ENCODE data around the gene RAB38. TPM values are rescaled to one million over a fixed set of nuclear protein-coding genes. Genes with fewer than 3 reads are reported as not detected.

Gene RAB38
- total and polyA plus RNA-seq, 2 experiments from 2014 or later = 8.8 to 14.2 TPM

DNA sequence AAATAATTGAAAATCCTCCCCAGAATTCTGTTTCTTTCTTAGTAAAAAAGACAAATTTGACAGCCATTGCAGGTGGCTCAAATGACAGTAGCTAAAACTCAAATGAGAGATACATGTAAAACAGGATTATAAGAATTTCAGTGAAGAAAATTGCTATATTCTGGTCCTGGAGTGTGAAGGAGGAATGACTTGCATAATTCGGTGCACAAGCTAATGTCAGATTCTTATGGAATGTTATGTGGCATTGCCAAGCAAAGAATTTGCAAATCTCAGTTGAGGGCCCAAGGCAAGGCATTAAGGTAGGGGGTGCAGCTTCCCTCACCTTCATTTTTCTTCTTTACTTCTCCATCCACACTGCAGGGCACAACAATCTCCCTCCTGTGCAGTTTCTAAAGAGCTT is 35.4 kb downstream of the RAB38 start:
- H4K20me1 ChIP-seq (replicated peaks; ENCODE audit: insufficient read depth) = no peaks in the 10 kb centered on the region; the same call in 1 of the 2 replicates
- no peak for DNase-seq (ENCODE audit: low spot score)
- no peaks in the 10 kb centered on the region for H3K36me3 Mint-ChIP-seq (ENCODE audit: low read depth)
- H3K9me2 ChIP-seq (ENCODE audit: insufficient read depth) = no peaks in the 10 kb centered on the region
- no peak overlapping the region for H3K27ac ChIP-seq (ENCODE audit: low read depth)
- ATAC-seq = no peak
- no peaks in the 10 kb centered on the region for H3F3A ChIP-seq (replicated peaks; ENCODE audit: low read depth)
- no peaks in the 10 kb centered on the region for H3K36me3 ChIP-seq (ENCODE audit: insufficient read depth)
- H3K79me2 ChIP-seq (replicated peaks; ENCODE audit: insufficient read depth) = no peaks in the 10 kb centered on the region
- H3K4me1 ChIP-seq (ENCODE audit: insufficient read depth) = no peaks in the 10 kb centered on the region
- H3K27me3 Mint-ChIP-seq (ENCODE audit: insufficient read depth, low read depth, poor library complexity) = peaks cover 5% of the 10 kb centered on the region
- TF ChIP-seq ZNF331 (CRISPR knock-in tag; IDR thresholded peaks at IDR 0.05; ENCODE audit: low read depth) (no peak), STAT1 (IDR thresholded peaks at IDR 0.05; ENCODE audit: unreplicated experiment) (no peak), POLR2AphosphoS5 (IDR thresholded peaks at IDR 0.05; ENCODE audit: low read depth) (no peak)
- no peak overlapping the region for H3K4me2 ChIP-seq
- no peak overlapping the region for H3K27ac Mint-ChIP-seq
- peaks cover 9% of the 10 kb centered on the region for H3K4me1 Mint-ChIP-seq
- no peak overlapping the region for H3K4me3 ChIP-seq
- no peaks in the 10 kb centered on the region for H3K27me3 ChIP-seq (ENCODE audit: insufficient read depth)
- H3K9me3 Mint-ChIP-seq = no peaks in the 10 kb centered on the region
- H2AFZ ChIP-seq = no peak overlapping the region
- no peak overlapping the region for H3K4me3 Mint-ChIP-seq

DNA sequence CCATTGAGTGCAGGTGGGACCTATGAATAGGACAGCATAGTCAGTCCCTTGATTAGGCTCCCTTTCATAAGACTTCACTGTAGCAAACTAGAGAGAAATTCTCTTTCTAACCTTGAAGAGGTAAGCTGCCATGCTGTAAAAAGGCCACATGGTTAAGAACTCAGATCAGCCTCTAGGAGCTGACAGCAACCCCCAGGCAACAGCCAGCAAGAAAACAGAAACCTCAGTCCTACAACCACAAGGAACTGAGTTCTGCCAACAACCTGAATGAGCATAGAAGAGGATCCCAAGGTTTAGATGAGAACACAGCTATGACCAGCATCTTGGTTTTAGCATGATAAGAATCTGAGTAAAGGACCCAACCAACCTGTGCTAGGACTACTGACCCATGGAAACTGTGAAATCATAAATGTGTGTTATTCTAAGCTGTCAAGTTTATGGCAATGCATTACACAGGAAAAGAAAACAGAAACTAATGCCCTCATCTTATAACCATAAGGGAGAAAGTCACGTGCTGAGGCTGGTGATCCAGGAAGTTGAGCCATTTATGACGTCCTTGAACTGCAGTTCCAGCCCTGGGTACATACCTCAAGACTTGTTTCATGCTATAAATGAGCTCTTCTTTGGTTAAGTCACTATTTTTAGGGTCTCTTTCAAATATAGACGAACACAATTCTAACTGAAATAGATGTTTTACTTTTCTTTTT is 43.3 kb downstream of the RAB38 start:
- H3K27me3 ChIP-seq (ENCODE audit: insufficient read depth) = no peaks in the 10 kb centered on the region
- DNase-seq (ENCODE audit: low spot score) = no peak
- no peak overlapping the region for H3K4me2 ChIP-seq
- no peak overlapping the region for H3K27ac ChIP-seq (ENCODE audit: low read depth)
- H3K27me3 Mint-ChIP-seq (ENCODE audit: insufficient read depth, low read depth, poor library complexity) = peaks cover 5% of the 10 kb centered on the region
- H4K20me1 ChIP-seq (replicated peaks; ENCODE audit: insufficient read depth) = no peaks in the 10 kb centered on the region
- H3K4me3 Mint-ChIP-seq = no peak overlapping the region
- no peaks in the 10 kb centered on the region for H3F3A ChIP-seq (replicated peaks; ENCODE audit: low read depth)
- H3K36me3 ChIP-seq (ENCODE audit: insufficient read depth) = no peaks in the 10 kb centered on the region
- no peak overlapping the region for H3K4me3 ChIP-seq
- H3K36me3 Mint-ChIP-seq (ENCODE audit: low read depth) = no peaks in the 10 kb centered on the region; the same call in 1 of the 3 replicates
- H3K4me1 Mint-ChIP-seq = no peaks in the 10 kb centered on the region
- no peaks in the 10 kb centered on the region for H3K9me2 ChIP-seq (ENCODE audit: insufficient read depth)
- H3K79me2 ChIP-seq (replicated peaks; ENCODE audit: insufficient read depth) = no peaks in the 10 kb centered on the region
- no peak for ATAC-seq
- H3K27ac Mint-ChIP-seq = no peak overlapping the region
- no peak overlapping the region for H2AFZ ChIP-seq
- H3K9me3 Mint-ChIP-seq = no peaks in the 10 kb centered on the region
- no peaks in the 10 kb centered on the region for H3K4me1 ChIP-seq (ENCODE audit: insufficient read depth)
- TF ChIP-seq CREB1 (CRISPR knock-in tag; IDR thresholded peaks at IDR 0.05; ENCODE audit: low read depth) (no peak), ZNF331 (CRISPR knock-in tag; IDR thresholded peaks at IDR 0.05; ENCODE audit: low read depth) (no peak), ZNF114 (CRISPR knock-in tag; IDR thresholded peaks at IDR 0.05) (no peak), STAT1 (IDR thresholded peaks at IDR 0.05; ENCODE audit: unreplicated experiment) (no peak), EZH2phosphoT487 (IDR thresholded peaks at IDR 0.05; ENCODE audit: unreplicated experiment) (no peak), POLR2AphosphoS5 (IDR thresholded peaks at IDR 0.05; ENCODE audit: low read depth) (no peak)
- TF ChIP-seq, protein P1, sequence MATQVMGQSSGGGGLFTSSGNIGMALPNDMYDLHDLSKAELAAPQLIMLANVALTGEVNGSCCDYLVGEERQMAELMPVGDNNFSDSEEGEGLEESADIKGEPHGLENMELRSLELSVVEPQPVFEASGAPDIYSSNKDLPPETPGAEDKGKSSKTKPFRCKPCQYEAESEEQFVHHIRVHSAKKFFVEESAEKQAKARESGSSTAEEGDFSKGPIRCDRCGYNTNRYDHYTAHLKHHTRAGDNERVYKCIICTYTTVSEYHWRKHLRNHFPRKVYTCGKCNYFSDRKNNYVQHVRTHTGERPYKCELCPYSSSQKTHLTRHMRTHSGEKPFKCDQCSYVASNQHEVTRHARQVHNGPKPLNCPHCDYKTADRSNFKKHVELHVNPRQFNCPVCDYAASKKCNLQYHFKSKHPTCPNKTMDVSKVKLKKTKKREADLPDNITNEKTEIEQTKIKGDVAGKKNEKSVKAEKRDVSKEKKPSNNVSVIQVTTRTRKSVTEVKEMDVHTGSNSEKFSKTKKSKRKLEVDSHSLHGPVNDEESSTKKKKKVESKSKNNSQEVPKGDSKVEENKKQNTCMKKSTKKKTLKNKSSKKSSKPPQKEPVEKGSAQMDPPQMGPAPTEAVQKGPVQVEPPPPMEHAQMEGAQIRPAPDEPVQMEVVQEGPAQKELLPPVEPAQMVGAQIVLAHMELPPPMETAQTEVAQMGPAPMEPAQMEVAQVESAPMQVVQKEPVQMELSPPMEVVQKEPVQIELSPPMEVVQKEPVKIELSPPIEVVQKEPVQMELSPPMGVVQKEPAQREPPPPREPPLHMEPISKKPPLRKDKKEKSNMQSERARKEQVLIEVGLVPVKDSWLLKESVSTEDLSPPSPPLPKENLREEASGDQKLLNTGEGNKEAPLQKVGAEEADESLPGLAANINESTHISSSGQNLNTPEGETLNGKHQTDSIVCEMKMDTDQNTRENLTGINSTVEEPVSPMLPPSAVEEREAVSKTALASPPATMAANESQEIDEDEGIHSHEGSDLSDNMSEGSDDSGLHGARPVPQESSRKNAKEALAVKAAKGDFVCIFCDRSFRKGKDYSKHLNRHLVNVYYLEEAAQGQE (IDR thresholded peaks at IDR 0.05; ENCODE audit: unreplicated experiment) = no peak
- TF ChIP-seq, protein P2, sequence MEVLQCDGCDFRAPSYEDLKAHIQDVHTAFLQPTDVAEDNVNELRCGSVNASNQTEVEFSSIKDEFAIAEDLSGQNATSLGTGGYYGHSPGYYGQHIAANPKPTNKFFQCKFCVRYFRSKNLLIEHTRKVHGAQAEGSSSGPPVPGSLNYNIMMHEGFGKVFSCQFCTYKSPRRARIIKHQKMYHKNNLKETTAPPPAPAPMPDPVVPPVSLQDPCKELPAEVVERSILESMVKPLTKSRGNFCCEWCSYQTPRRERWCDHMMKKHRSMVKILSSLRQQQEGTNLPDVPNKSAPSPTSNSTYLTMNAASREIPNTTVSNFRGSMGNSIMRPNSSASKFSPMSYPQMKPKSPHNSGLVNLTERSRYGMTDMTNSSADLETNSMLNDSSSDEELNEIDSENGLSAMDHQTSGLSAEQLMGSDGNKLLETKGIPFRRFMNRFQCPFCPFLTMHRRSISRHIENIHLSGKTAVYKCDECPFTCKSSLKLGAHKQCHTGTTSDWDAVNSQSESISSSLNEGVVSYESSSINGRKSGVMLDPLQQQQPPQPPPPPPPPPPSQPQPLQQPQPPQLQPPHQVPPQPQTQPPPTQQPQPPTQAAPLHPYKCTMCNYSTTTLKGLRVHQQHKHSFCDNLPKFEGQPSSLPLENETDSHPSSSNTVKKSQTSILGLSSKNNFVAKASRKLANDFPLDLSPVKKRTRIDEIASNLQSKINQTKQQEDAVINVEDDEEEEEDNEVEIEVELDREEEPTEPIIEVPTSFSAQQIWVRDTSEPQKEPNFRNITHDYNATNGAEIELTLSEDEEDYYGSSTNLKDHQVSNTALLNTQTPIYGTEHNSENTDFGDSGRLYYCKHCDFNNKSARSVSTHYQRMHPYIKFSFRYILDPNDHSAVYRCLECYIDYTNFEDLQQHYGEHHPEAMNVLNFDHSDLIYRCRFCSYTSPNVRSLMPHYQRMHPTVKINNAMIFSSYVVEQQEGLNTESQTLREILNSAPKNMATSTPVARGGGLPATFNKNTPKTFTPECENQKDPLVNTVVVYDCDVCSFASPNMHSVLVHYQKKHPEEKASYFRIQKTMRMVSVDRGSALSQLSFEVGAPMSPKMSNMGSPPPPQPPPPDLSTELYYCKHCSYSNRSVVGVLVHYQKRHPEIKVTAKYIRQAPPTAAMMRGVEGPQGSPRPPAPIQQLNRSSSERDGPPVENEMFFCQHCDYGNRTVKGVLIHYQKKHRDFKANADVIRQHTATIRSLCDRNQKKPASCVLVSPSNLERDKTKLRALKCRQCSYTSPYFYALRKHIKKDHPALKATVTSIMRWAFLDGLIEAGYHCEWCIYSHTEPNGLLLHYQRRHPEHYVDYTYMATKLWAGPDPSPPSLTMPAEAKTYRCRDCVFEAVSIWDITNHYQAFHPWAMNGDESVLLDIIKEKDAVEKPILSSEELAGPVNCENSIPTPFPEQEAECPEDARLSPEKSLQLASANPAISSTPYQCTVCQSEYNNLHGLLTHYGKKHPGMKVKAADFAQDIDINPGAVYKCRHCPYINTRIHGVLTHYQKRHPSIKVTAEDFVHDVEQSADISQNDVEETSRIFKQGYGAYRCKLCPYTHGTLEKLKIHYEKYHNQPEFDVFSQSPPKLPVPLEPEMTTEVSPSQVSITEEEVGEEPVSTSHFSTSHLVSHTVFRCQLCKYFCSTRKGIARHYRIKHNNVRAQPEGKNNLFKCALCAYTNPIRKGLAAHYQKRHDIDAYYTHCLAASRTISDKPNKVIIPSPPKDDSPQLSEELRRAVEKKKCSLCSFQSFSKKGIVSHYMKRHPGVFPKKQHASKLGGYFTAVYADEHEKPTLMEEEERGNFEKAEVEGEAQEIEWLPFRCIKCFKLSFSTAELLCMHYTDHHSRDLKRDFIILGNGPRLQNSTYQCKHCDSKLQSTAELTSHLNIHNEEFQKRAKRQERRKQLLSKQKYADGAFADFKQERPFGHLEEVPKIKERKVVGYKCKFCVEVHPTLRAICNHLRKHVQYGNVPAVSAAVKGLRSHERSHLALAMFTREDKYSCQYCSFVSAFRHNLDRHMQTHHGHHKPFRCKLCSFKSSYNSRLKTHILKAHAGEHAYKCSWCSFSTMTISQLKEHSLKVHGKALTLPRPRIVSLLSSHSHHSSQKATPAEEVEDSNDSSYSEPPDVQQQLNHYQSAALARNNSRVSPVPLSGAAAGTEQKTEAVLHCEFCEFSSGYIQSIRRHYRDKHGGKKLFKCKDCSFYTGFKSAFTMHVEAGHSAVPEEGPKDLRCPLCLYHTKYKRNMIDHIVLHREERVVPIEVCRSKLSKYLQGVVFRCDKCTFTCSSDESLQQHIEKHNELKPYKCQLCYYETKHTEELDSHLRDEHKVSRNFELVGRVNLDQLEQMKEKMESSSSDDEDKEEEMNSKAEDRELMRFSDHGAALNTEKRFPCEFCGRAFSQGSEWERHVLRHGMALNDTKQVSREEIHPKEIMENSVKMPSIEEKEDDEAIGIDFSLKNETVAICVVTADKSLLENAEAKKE (CRISPR knock-in tag; IDR thresholded peaks at IDR 0.05) = no peak
- TF ChIP-seq, protein P3, sequence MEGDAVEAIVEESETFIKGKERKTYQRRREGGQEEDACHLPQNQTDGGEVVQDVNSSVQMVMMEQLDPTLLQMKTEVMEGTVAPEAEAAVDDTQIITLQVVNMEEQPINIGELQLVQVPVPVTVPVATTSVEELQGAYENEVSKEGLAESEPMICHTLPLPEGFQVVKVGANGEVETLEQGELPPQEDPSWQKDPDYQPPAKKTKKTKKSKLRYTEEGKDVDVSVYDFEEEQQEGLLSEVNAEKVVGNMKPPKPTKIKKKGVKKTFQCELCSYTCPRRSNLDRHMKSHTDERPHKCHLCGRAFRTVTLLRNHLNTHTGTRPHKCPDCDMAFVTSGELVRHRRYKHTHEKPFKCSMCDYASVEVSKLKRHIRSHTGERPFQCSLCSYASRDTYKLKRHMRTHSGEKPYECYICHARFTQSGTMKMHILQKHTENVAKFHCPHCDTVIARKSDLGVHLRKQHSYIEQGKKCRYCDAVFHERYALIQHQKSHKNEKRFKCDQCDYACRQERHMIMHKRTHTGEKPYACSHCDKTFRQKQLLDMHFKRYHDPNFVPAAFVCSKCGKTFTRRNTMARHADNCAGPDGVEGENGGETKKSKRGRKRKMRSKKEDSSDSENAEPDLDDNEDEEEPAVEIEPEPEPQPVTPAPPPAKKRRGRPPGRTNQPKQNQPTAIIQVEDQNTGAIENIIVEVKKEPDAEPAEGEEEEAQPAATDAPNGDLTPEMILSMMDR (conservative IDR thresholded peaks at IDR 0.05; ENCODE audit: low read depth in 2 of 2) = no peak

Data from GM23338 (cell line).